Kidney (tissue), 14 donors: ENCODE results near the gene CCDC146. TPM values are rescaled to one million over a fixed set of nuclear protein-coding genes. Genes with fewer than 3 reads are reported as not detected.

ENCODE experiments used
- DNase-seq, 5 donors: peaks; one replicate each; pipeline ENCODE4 v3.0.0-alpha.2; 2013 to 2020
- FAIRE-seq: peaks from 2 replicates; lab custom pipeline; 2012; peaks lifted over from hg19 to GRCh38; lab: Jason Lieb, UNC
- H3K27ac ChIP-seq, 2 donors: one replicate each; pipeline ENCODE4 v1.7.0; 2013; ENCODE audit warnings: low read depth in 2 of 2, low read length in 2 of 2, inconsistent platforms in 1 of 2
- H3K27me3 ChIP-seq: one replicate; pipeline ENCODE4 v1.7.1; 2013; ENCODE audit warnings: low read length, inconsistent platforms; ENCODE audit not compliant: control insufficient read depth, insufficient read depth
- H3K36me3 ChIP-seq, 3 donors: one replicate each; pipeline versions ENCODE4 v1.7.0 to v1.7.1; 2013; ENCODE audit warnings: low read length in 3 of 3, control low read depth in 1 of 3, inconsistent platforms in 1 of 3; ENCODE audit not compliant: insufficient read depth in 3 of 3, control insufficient read depth in 2 of 3
- H3K4me1 ChIP-seq, 3 donors: one replicate each; pipeline versions ENCODE4 v1.7.0 to v1.7.1; 2013; ENCODE audit warnings: low read length in 3 of 3, inconsistent platforms in 1 of 3, low read depth in 1 of 3; ENCODE audit not compliant: control insufficient read depth in 2 of 3, insufficient read depth in 2 of 3
- H3K4me3 ChIP-seq, 3 donors: one replicate each; pipeline versions ENCODE4 v1.7.0 to v1.8.1; 2013; ENCODE audit warnings: low read length in 3 of 3, control low read depth in 1 of 3, inconsistent platforms in 1 of 3
- H3K9ac ChIP-seq, 3 donors: one replicate each; pipeline versions ENCODE4 v1.7.0 to v1.7.1; 2013; ENCODE audit warnings: low read length in 3 of 3, control low read depth in 1 of 3, inconsistent platforms in 1 of 3
- H3K9me3 ChIP-seq, 3 donors: one replicate each; pipeline versions ENCODE4 v1.7.0 to v1.7.1; 2013; ENCODE audit warnings: low read length in 3 of 3, control low read depth in 1 of 3, inconsistent platforms in 1 of 3; ENCODE audit not compliant: control insufficient read depth in 2 of 3, insufficient read depth in 1 of 3
- CTCF ChIP-seq: IDR thresholded peaks from 3 replicates; pipeline ENCODE4 v1.5.1; 2012; ENCODE audit warnings: mild to moderate bottlenecking, moderate library complexity, borderline replicate concordance; ENCODE audit not compliant: insufficient read depth; ENCODE audit errors: extremely low read depth
- intact Hi-C: fragments of 100-400 bp; cut with DNase I; formaldehyde crosslinking; loops from one replicate; pipeline ENCODE4 v1.11.1; 2022
- polyA plus RNA-seq: library from polyadenylated mRNA; stranded (reverse); fragments of 350-450 nt; fragmentation: Illumina TruSeq; extraction: RNeasy Lipid Tissue Mini Kit (QIAGEN cat#74804); gene quantifications from one replicate; pipeline ENCODE4 v1.2.3, GENCODE V29; 2014; ENCODE audit warnings: low read depth, low replicate concordance; ENCODE audit not compliant: insufficient read depth
- total RNA-seq: library from RNA; stranded (reverse); fragmentation: NEBNext Ultra II Directional; extraction: Animal tissue kit (Norgen Biotek cat#: 25700); gene quantifications from one replicate; pipeline ENCODE4 v1.2.1, GENCODE V29; 2021
- donor health status: control.
- donor health status: control.
- donor health status: control.
- donor health status: control.
- donor health status: control.
- donor health status: DM: yes; HTN: yes; CAD: no.
- donor health status: Normal renal cell carcinoma (clear cell type).

Gene CCDC146
- total and polyA plus RNA-seq, 2 donors from 2014 or later, result 8.8 to 15.4 TPM

GRCh38 chr7:77284005-77284404 is 161.6 kb downstream of the CCDC146 start:
- intact Hi-C loops, result no loop called here
- no peak for FAIRE-seq
- no peak overlapping the region for H3K27ac ChIP-seq

GRCh38 chr7:77284616-77285015 is 162.2 kb downstream of the CCDC146 start:
- Histone ChIP-seq H3K27me3 (no peaks in the 10 kb centered on the region), H3K9me3 (no peaks in the 10 kb centered on the region), H3K27ac (no peak overlapping the region), H3K9ac (no peak overlapping the region), H3K36me3 (peaks cover 0 to 4% (median 0%) of the 10 kb centered on the region in 3 donors), H3K4me3 (peak overlapping the region in 1 of 3 donors; percentile 7), H3K4me1 (peaks cover 0 to 20% (median 17%) of the 10 kb centered on the region in 3 donors)
- intact Hi-C loops, result no loop called here
- TF ChIP-seq CTCF, result no peak
- FAIRE-seq, result no peak
- DNase-seq, result no peak

More at GRCh38 chr7:77284005-77284404, 161.6 kb downstream of the CCDC146 start:
- TF ChIP-seq CTCF, result no peak
- no peaks in the 10 kb centered on the region for H3K27me3 ChIP-seq
- peak in 1 of 5 donors; percentile 25 for DNase-seq
- no peaks in the 10 kb centered on the region for H3K9me3 ChIP-seq
- peak overlapping the region in 1 of 3 donors; percentile 17 for H3K9ac ChIP-seq
- peak overlapping the region in 2 of 3 donors; percentile 10 to 23 for H3K4me3 ChIP-seq
- H3K36me3 ChIP-seq, result no peaks in the 10 kb centered on the region
- peaks cover 0 to 20% (median 17%) of the 10 kb centered on the region in 3 donors for H3K4me1 ChIP-seq

- Histone ChIP-seq H3K36me3 (peaks cover 0 to 5% (median 0%) of the 10 kb centered on the region in 3 donors), H3K27ac (no peak overlapping the region), H3K9me3 (no peaks in the 10 kb centered on the region), H3K4me3 (no peak overlapping the region), H3K4me1 (peaks cover 0 to 2% (median 0%) of the 10 kb centered on the region in 3 donors), H3K27me3 (no peaks in the 10 kb centered on the region), H3K9ac (no peak overlapping the region)
- no peak for TF ChIP-seq CTCF
- DNase-seq (peak in 1 of 5 donors; percentile 24), FAIRE-seq (no peak)
- intact Hi-C loops, result no loop called here
Observed at GRCh38 chr7:77288676-77289320, 166.4 kb downstream of the CCDC146 start.
